GM23338 (cell line): ENCODE data around the gene GPR152.

Source experiments
- EZH2 ChIP-seq: fragments of 200-600 bp; sonication (generic); IDR thresholded peaks from one replicate; pipeline ENCODE4 v1.8.0; 2017; ENCODE audit warnings: antibody characterized with exemption, mild to moderate bottlenecking, low read depth; ENCODE audit not compliant: unreplicated experiment
- EZH2phosphoT487 ChIP-seq: fragments of 200-600 bp; sonication (generic); IDR thresholded peaks from one replicate; pipeline ENCODE4 v1.8.1; 2018; ENCODE audit warnings: antibody characterized with exemption; ENCODE audit not compliant: unreplicated experiment
- NANOG ChIP-seq: IDR thresholded peaks from 2 replicates; pipeline ENCODE4 v1.6.1; 2016; ENCODE audit warnings: antibody characterized with exemption, borderline replicate concordance
- POLR2AphosphoS5 ChIP-seq: IDR thresholded peaks from 2 replicates; pipeline ENCODE4 v1.6.1; 2016; ENCODE audit warnings: antibody characterized with exemption, low read depth
- STAT1 ChIP-seq: IDR thresholded peaks from one replicate; pipeline ENCODE4 v1.6.1; 2016; ENCODE audit warnings: antibody characterized with exemption; ENCODE audit not compliant: unreplicated experiment
- ZNF114 ChIP-seq: fragments of 250-450 bp; sonication (Bioruptor Pico); IDR thresholded peaks from 2 replicates; pipeline ENCODE4 v1.5.0; 2020; ENCODE audit warnings: mild to moderate bottlenecking, moderate library complexity
- TF ChIP-seq, protein P1 (sequence below), 2 experiments: fragments of 200-600 bp in 1 of 2; sonication (generic) in 1 of 2; conservative IDR thresholded peaks; 2 replicates each; pipeline versions ENCODE4 v1.5.1 to v1.6.1; 2016 to 2017; ENCODE audit warnings: antibody characterized with exemption in 2 of 2, low read depth in 2 of 2, mild to moderate bottlenecking in 2 of 2, moderate library complexity in 1 of 2
- TF ChIP-seq, protein P2 (sequence below): IDR thresholded peaks from one replicate; pipeline ENCODE4 v1.6.1; 2018; ENCODE audit warnings: antibody characterized with exemption; ENCODE audit not compliant: unreplicated experiment
- TF ChIP-seq, protein P3 (sequence below): IDR thresholded peaks from 2 replicates; pipeline ENCODE4 v1.6.1; 2016; ENCODE audit warnings: antibody characterized with exemption

DNA sequence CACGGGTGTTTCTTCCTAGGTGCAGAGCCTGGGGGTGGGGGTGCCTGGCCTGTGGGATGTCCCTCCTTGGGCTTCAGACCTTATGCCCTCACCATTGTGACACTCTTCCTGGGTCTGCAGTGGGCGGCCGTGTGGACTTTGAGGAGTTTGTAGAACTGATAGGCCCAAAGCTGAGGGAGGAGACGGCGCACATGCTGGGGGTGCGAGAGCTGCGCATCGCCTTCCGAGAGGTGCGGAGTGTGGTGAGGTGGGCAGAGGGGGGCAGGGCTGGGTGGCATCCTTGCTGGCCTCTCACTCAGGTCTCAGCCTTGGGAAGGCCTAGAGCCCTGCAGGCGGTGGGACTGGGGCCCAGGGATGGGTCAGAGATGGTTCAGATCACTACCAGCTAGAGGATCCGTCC is 4.9 kb upstream of the GPR152 start:
- TF ChIP-seq POLR2AphosphoS5: no peak
- TF ChIP-seq, protein P1, sequence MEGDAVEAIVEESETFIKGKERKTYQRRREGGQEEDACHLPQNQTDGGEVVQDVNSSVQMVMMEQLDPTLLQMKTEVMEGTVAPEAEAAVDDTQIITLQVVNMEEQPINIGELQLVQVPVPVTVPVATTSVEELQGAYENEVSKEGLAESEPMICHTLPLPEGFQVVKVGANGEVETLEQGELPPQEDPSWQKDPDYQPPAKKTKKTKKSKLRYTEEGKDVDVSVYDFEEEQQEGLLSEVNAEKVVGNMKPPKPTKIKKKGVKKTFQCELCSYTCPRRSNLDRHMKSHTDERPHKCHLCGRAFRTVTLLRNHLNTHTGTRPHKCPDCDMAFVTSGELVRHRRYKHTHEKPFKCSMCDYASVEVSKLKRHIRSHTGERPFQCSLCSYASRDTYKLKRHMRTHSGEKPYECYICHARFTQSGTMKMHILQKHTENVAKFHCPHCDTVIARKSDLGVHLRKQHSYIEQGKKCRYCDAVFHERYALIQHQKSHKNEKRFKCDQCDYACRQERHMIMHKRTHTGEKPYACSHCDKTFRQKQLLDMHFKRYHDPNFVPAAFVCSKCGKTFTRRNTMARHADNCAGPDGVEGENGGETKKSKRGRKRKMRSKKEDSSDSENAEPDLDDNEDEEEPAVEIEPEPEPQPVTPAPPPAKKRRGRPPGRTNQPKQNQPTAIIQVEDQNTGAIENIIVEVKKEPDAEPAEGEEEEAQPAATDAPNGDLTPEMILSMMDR (conservative IDR thresholded peaks at IDR 0.05; ENCODE audit: low read depth in 2 of 2): no peak
- TF ChIP-seq, protein P2, sequence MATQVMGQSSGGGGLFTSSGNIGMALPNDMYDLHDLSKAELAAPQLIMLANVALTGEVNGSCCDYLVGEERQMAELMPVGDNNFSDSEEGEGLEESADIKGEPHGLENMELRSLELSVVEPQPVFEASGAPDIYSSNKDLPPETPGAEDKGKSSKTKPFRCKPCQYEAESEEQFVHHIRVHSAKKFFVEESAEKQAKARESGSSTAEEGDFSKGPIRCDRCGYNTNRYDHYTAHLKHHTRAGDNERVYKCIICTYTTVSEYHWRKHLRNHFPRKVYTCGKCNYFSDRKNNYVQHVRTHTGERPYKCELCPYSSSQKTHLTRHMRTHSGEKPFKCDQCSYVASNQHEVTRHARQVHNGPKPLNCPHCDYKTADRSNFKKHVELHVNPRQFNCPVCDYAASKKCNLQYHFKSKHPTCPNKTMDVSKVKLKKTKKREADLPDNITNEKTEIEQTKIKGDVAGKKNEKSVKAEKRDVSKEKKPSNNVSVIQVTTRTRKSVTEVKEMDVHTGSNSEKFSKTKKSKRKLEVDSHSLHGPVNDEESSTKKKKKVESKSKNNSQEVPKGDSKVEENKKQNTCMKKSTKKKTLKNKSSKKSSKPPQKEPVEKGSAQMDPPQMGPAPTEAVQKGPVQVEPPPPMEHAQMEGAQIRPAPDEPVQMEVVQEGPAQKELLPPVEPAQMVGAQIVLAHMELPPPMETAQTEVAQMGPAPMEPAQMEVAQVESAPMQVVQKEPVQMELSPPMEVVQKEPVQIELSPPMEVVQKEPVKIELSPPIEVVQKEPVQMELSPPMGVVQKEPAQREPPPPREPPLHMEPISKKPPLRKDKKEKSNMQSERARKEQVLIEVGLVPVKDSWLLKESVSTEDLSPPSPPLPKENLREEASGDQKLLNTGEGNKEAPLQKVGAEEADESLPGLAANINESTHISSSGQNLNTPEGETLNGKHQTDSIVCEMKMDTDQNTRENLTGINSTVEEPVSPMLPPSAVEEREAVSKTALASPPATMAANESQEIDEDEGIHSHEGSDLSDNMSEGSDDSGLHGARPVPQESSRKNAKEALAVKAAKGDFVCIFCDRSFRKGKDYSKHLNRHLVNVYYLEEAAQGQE: no peak
- no peak for TF ChIP-seq STAT1
- TF ChIP-seq EZH2phosphoT487: no peak
- no peak for TF ChIP-seq NANOG
- TF ChIP-seq, protein P3, sequence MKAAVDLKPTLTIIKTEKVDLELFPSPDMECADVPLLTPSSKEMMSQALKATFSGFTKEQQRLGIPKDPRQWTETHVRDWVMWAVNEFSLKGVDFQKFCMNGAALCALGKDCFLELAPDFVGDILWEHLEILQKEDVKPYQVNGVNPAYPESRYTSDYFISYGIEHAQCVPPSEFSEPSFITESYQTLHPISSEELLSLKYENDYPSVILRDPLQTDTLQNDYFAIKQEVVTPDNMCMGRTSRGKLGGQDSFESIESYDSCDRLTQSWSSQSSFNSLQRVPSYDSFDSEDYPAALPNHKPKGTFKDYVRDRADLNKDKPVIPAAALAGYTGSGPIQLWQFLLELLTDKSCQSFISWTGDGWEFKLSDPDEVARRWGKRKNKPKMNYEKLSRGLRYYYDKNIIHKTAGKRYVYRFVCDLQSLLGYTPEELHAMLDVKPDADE: no peak
- no peak for TF ChIP-seq EZH2
- no peak for TF ChIP-seq ZNF114 (CRISPR knock-in tag)
